ENCODE measurements around the gene SMPD3. TPM values are rescaled to one million over a fixed set of nuclear protein-coding genes. Genes with fewer than 3 reads are reported as not detected.

SMPD3 gene
- polyA plus RNA-seq, 1 experiment, result 0.27 TPM

- H3K36me3 ChIP-seq (ENCODE audit: control insufficient read depth, insufficient read depth, low read length), result no peaks in the 10 kb centered on the region
- no peaks in the 10 kb centered on the region for H3K27me3 ChIP-seq (ENCODE audit: control insufficient read depth, insufficient read depth, low read length)
- no peak overlapping the region for H3K4me3 ChIP-seq (ENCODE audit: low read depth, low read length)
- no peak for DNase-seq (ENCODE audit: low read depth)
- CTCF ChIA-PET, result interaction anchor here (1.4 to 1.5 kb wide), 2 partner anchors 8 to 105 kb away, joined by 7 to 8 read pairs; no protein-coding TSS in a partner anchor
- no peak for TF ChIP-seq CTCF (IDR thresholded peaks at IDR 0.05; ENCODE audit: insufficient read depth, low read depth, low read length)
- POLR2A ChIA-PET, result no interaction called here
Observed at GRCh38 chr16:68404736-68405345, 43.5 kb downstream of the SMPD3 start.

- Histone ChIP-seq H3K36me3 (ENCODE audit: control insufficient read depth, insufficient read depth, low read length) (no peaks in the 10 kb centered on the region), H3K4me3 (ENCODE audit: low read depth, low read length) (no peak overlapping the region), H3K27me3 (ENCODE audit: control insufficient read depth, insufficient read depth, low read length) (no peaks in the 10 kb centered on the region)
- no peak for DNase-seq (ENCODE audit: low read depth)
- CTCF ChIA-PET, result interaction anchor here (1.5 to 10.8 kb wide), 2 partner anchors 106 kb away, joined by 7 to 212 read pairs; no protein-coding TSS in a partner anchor
- no peak for TF ChIP-seq CTCF (IDR thresholded peaks at IDR 0.05; ENCODE audit: insufficient read depth, low read depth, low read length)
- POLR2A ChIA-PET, result no interaction called here
Observed at GRCh38 chr16:68403704-68404103, 44.6 kb downstream of the SMPD3 start.

GRCh38 chr16:68403177-68403576 is 45.1 kb downstream of the SMPD3 start:
- ChIA-PET POLR2A (no interaction called here), CTCF (interaction anchor here (0.7 to 10.8 kb wide), 2 partner anchors 107 to 250 kb away, joined by 3 to 212 read pairs; no protein-coding TSS in a partner anchor)
- no peaks in the 10 kb centered on the region for H3K27me3 ChIP-seq (ENCODE audit: control insufficient read depth, insufficient read depth, low read length)
- no peak for TF ChIP-seq CTCF (IDR thresholded peaks at IDR 0.05; ENCODE audit: insufficient read depth, low read depth, low read length)
- no peaks in the 10 kb centered on the region for H3K36me3 ChIP-seq (ENCODE audit: control insufficient read depth, insufficient read depth, low read length)
- no peak overlapping the region for H3K4me3 ChIP-seq (ENCODE audit: low read depth, low read length)
- DNase-seq (ENCODE audit: low read depth), result no peak

DNA sequence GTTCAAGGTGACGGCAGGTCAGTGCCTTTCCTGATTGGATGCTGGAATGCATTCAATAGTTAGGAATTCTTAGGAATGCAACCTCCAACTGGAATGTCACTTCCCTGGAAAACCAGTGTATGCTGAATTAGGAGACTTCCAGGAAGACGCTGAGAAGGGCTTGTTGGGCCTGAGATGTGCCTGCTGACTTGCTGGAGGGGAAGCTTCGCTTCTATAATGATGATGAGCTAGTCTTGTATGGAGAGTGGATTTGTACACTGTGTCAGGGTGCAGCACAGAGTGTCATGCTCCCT is 45.6 kb downstream of the SMPD3 start:
- Histone ChIP-seq H3K36me3 (ENCODE audit: control insufficient read depth, insufficient read depth, low read length) (no peaks in the 10 kb centered on the region), H3K4me3 (ENCODE audit: low read depth, low read length) (no peak overlapping the region), H3K27me3 (ENCODE audit: control insufficient read depth, insufficient read depth, low read length) (no peaks in the 10 kb centered on the region)
- ChIA-PET CTCF (interaction anchor here (0.7 to 10.8 kb wide), 3 partner anchors 98 to 251 kb away, joined by 3 to 212 read pairs (median 3); no protein-coding TSS in a partner anchor), POLR2A (no interaction called here)
- no peak for DNase-seq (ENCODE audit: low read depth)
- no peak for TF ChIP-seq CTCF (IDR thresholded peaks at IDR 0.05; ENCODE audit: insufficient read depth, low read depth, low read length)

DNA sequence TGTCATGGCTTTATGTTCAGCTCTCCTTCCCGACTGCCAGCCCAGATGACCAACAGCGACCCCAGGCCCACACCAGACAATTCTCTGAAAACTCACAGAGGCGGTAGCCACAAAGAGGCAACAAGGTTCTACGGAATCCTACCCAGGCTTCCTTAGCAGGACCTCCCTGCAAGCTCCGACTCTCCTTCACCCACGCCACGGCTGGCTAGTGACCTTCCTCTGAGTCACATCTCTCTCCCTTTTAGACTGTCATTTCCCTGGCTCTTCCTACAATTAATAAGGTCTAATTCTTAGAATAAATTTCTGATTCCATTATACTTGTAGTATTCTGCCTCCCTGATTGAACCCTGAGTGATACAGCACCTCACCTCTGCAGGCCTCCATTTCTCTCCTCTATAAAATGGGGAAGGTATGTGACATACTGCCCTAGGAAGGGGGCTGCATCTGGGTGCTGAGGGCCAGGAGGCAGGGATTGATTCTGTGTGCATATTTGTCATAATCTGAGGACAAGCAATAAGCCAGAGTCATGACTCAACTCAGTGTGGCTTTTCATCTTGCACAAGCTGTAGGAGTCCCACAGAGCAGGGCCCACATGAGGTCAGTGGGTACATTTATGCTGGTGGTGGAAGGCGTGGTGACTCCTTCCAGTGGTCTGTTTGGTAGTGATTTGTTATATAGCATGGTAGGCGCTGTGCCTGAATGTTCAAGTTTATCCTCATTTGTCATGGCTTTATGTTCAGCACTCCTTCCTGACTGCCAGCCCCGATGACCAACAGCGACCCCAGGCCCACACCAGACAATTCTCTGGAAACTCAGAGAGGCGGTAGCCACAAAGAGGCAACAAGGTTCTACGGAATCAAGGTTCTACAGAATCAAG is 46.2 kb downstream of the SMPD3 start:
- ChIA-PET CTCF (interaction anchor here (0.6 to 10.8 kb wide), 5 partner anchors 84 to 251 kb away, joined by 3 to 212 read pairs (median 3); no protein-coding TSS in a partner anchor), POLR2A (no interaction called here)
- Histone ChIP-seq H3K36me3 (ENCODE audit: control insufficient read depth, insufficient read depth, low read length) (no peaks in the 10 kb centered on the region), H3K4me3 (ENCODE audit: low read depth, low read length) (no peak overlapping the region), H3K27me3 (ENCODE audit: control insufficient read depth, insufficient read depth, low read length) (no peaks in the 10 kb centered on the region)
- no peak for TF ChIP-seq CTCF (IDR thresholded peaks at IDR 0.05; ENCODE audit: insufficient read depth, low read depth, low read length)
- no peak for DNase-seq (ENCODE audit: low read depth)
